GM18909 (cell line): Measurements from ENCODE around the gene ATP6V1E1.
"Not testable (repeated sequence)": the region's sequence is repeated elsewhere in the genome, so short reads cannot be mapped to it uniquely, and the experiment has no call there.

Experiments
- ATAC-seq: cut with Tn5 transposase; IDR thresholded peaks from one replicate; pipeline ENCODE4 v1.9.1; 2021; ENCODE audit warnings: mild to moderate bottlenecking; ENCODE audit not compliant: unreplicated experiment, poor library complexity

ATP6V1E1 gene

GRCh38 chr22:17586831-17587440 is 41.6 kb downstream of the ATP6V1E1 start:
- ATAC-seq, result no peak

- no peak for ATAC-seq
These were observed 45.4 kb downstream of the ATP6V1E1 start for GRCh38 chr22:17583151-17583550.

- ATAC-seq, result no peak
These were observed 46.9 kb downstream of the ATP6V1E1 start for GRCh38 chr22:17581631-17582030.

GRCh38 chr22:17581056-17581455 is 47.5 kb downstream of the ATP6V1E1 start:
- ATAC-seq, result no peak

GRCh38 chr22:17580441-17581031 is 48.0 kb downstream of the ATP6V1E1 start:
- no peak for ATAC-seq

- no peak for ATAC-seq
These were observed 49.0 kb downstream of the ATP6V1E1 start for GRCh38 chr22:17579535-17579981.

GRCh38 chr22:17578136-17578754 is 50.3 kb downstream of the ATP6V1E1 start:
- no peak for ATAC-seq

- no peak for ATAC-seq
These were observed 52.1 kb downstream of the ATP6V1E1 start for GRCh38 chr22:17576470-17576869.

- ATAC-seq, result no peak
These were observed 52.9 kb downstream of the ATP6V1E1 start for GRCh38 chr22:17575681-17576080.

- no peak for ATAC-seq
These were observed 53.4 kb downstream of the ATP6V1E1 start for GRCh38 chr22:17575151-17575550.

GRCh38 chr22:17570851-17571631 is 57.5 kb downstream of the ATP6V1E1 start:
- ATAC-seq, result no peak

- no peak for ATAC-seq
These were observed 58.5 kb downstream of the ATP6V1E1 start for GRCh38 chr22:17569971-17570511.

GRCh38 chr22:17566776-17567175 is 61.8 kb downstream of the ATP6V1E1 start:
- ATAC-seq, result no peak

GRCh38 chr22:17566016-17566687 is 62.4 kb downstream of the ATP6V1E1 start:
- ATAC-seq, result not testable (repeated sequence)

GRCh38 chr22:17563936-17564391 is 64.6 kb downstream of the ATP6V1E1 start:
- no peak for ATAC-seq

- ATAC-seq, result no peak
These were observed 65.4 kb downstream of the ATP6V1E1 start, which contains the start of gene SLC25A18 for GRCh38 chr22:17562906-17563870. Gene SLC25A18 (plus strand): TSS chr22:17563498. CDS start chr22:17579945, 16,447 bp downstream.

- no peak for ATAC-seq
These were observed 69.4 kb downstream of the ATP6V1E1 start for GRCh38 chr22:17559188-17559587.

- ATAC-seq, result no peak
These were observed 73.7 kb downstream of the ATP6V1E1 start for GRCh38 chr22:17554814-17555213.

- ATAC-seq, result no peak
These were observed 75.8 kb downstream of the ATP6V1E1 start for GRCh38 chr22:17552737-17553136.
